Measurements from ENCODE around the gene ZNF385A. TPM values are rescaled to one million over a fixed set of nuclear protein-coding genes. Genes with fewer than 3 reads are reported as not detected.

ZNF385A gene
- total RNA-seq, 1 donor from 2014 or later: 11.6 TPM

DNA sequence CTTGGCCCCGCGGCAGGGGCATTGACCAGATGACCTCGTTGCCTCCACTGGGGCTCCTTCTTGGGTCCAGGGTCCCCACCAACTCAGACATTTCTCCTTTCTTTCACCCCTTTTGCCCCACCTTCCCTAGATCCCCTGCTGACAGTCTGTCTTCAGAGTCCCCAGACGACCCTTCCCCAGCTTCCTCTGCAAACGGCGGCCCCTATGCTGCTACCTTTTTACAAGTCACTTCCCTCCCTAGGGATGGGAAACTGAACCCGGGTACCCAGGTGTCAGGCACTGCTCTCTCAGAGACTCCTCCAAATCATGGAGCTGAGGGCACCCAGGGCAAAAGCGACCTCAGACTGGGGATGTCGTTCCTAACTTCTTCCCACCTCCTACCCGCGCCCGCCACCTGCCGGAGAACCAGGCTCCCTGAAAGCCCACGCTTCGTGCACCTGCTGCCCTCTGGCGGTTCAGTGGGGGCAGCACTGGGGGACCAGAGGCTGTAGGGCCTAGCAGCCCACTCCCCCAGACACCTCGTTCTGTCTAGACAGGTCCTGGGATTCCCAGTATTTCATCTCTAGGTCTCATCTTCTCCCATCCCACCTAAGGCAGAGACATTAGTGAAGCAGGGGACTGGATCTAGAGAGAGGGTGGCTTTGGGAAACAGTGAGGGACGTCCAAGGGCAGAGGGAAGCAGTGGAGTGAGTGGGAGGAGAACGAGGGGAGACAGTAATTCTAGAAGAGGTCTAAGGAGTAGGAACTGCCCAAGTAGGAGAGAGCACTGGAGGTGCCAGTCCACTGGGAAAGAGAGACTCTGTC lies 4.9 kb downstream of the ZNF385A start:
- peak; percentile 83 for ATAC-seq
- intact Hi-C loops (cut with DNase I): loop anchor here (1.0 kb wide), 1 partner anchor 11 kb away; no protein-coding TSS in a partner anchor

DNA sequence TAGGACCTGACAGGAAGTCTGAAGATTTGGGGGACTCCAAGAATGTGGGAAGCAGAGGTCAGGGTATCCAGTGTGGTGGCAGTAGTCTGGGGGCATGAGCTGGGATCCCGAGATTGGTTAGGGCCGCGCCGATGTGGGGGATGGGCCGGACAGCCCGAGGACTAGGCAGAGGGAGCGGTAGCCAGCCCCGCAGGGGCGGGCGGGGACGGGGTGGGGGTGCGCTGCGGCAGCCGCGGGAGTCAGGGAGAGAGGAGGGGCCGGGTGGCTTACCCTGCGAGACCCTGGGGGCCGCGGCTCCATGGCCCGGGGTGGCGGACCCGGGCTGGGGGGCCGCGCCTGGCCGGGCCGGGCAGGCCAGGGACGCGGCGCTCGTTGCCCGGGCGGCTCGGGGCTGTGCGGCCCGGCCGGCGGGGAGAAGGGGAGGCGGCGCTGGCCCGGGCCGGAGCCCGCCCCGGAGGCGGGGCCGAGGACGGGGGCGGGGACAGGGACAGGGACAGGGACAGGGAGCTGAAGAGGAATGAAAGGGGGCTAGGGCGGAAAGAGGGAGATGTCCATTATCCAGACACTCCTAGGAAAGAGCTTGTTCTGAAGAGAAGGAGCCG lies 5.6 kb downstream of the ZNF385A start:
- DNase-seq (ENCODE audit: missing footprints): no peak
- peak; percentile 88 for ATAC-seq
- intact Hi-C loops (cut with DNase I): loop anchor here (1.0 kb wide), 1 partner anchor 11 kb away; no protein-coding TSS in a partner anchor

More for the DNA sequence above, 4.9 kb downstream of the ZNF385A start:
- DNase-seq (ENCODE audit: missing footprints): peak; percentile 95

DNA sequence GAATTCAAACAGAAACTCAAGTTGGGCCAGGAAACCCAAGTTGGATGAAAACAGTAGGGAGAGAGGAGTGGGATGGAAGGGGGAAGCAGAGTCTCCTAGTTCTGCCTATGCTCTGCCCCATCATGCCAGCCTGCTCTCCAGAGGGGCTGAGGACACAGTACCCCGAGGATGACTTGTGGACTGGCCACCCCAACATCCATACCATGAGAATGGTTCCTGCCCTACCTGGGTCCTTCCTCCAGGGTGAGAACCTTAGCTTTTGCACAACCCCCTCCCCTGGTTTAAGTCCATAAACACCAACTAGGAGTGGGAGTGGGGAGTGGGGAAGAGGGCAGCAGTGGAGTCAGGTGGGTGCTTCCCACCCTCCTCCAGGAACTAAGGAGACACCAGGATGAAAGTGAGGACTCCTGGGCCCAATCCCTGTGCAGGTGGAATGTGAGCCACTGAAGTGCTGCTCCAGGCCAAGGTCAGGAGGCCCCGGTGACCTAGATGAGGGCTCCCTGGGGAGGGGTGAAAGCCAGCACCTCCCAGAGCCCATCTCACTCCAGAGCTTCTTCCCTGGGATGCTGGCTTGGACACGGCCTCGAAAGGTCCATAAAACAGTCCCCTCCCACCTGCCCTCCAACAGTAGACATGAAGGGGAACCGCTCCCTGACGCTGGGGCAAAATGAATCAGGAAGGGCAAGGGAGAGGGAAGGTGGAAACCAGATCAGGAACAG lies 6.6 kb downstream of the ZNF385A start:
- no peak for DNase-seq (ENCODE audit: missing footprints)
- intact Hi-C loops (cut with DNase I): no loop called here
- ATAC-seq: no peak

DNA sequence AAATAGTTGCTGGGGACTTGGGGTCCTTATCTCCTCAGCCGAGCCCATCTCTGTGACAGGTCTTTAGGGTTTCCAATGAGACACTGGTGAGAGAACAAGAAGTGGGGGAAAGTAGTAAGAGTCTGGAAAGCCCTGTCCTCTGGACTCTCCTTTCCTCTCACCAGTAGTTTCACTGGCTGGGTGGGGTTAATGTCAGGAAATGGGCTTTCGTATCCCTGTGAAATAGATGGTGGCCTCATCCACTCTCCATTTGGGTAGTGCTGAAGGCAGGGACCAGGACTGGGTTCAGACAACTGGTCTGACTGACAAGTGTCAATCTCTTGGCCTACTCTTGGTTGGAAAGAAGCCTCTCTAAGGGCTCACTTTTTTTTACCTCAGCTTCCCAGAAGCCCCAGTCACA lies 7.5 kb downstream of the ZNF385A start:
- no peak for ATAC-seq
- DNase-seq (ENCODE audit: missing footprints): no peak
- intact Hi-C loops (cut with DNase I): no loop called here

DNA sequence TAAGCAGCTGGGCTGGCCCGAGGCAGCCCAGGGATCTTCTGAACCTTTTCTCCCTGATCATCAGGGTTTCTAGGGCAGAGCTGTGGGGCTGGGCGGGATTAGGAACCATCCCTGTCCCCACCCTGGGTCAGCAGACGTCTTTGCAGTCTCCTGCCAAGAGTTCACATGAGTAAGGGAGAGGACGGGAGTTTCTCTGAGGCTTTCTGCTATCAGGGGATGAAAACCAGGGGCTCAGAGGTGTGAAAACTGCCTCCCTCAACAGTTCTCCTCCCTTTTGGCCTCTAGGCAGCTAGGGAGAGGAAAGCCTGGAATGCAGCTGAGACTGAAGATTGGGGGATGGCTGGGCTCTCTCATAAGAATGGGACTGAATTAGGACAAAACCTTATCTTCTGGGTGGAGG lies 7.9 kb downstream of the ZNF385A start:
- intact Hi-C loops (cut with DNase I): no loop called here
- ATAC-seq (peak; percentile 22), DNase-seq (ENCODE audit: missing footprints) (no peak)

DNA sequence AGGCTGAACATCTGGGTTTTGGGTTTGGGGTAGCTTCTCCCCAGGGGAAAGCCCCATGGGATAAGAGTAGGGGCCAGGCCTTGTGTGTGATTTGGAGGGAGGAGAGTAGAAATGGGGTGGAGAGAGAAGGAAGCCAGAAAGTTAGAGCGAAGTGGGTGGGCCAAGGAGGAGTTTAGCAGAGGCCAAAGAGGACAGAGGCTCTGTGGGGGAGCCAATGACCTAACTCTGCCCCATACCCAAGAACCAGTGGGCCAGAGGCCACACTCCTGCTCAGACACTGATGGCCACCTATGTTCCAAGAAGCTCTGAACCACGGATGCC lies 9.3 kb downstream of the ZNF385A start:
- ATAC-seq: no peak
- intact Hi-C loops (cut with DNase I): no loop called here

DNA sequence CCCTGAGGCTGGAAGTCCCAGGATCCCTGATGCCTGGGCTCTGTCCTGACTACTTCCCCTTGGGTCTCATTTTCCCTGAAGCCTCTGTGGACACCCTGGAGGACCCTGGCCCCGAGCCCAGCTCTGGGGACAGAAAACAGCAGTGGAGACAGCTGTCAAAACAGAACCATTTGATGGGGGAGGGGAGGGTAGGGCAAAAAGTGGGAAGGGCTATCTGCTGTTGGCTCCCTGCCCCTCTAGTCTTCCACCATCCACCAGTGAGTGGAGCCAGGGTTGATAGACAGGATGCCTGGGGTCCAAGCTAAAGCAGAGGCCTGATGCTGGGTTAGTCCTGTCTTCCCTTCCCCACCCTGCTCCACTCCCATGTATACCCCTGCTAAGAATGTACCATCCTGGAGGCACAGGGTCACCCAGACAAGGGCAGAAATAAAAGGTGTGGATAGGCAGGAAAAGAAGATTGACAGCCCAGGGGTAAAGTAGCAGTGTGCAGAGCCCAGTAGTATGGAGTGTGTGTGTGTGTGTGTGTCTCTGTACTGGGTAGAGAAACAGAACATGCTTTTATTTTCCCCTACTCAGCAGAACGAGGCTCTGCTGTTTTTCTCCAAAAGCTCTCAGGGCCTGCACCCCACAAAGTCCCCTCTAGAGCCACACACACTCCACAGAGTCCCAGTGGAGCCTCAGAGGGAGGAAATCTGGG lies 9.8 kb downstream of the ZNF385A start:
- intact Hi-C loops (cut with DNase I): no loop called here
- DNase-seq (ENCODE audit: missing footprints) (no peak), ATAC-seq (no peak)

More for the DNA sequence above, 9.3 kb downstream of the ZNF385A start:
- no peak for DNase-seq (ENCODE audit: missing footprints)

DNA sequence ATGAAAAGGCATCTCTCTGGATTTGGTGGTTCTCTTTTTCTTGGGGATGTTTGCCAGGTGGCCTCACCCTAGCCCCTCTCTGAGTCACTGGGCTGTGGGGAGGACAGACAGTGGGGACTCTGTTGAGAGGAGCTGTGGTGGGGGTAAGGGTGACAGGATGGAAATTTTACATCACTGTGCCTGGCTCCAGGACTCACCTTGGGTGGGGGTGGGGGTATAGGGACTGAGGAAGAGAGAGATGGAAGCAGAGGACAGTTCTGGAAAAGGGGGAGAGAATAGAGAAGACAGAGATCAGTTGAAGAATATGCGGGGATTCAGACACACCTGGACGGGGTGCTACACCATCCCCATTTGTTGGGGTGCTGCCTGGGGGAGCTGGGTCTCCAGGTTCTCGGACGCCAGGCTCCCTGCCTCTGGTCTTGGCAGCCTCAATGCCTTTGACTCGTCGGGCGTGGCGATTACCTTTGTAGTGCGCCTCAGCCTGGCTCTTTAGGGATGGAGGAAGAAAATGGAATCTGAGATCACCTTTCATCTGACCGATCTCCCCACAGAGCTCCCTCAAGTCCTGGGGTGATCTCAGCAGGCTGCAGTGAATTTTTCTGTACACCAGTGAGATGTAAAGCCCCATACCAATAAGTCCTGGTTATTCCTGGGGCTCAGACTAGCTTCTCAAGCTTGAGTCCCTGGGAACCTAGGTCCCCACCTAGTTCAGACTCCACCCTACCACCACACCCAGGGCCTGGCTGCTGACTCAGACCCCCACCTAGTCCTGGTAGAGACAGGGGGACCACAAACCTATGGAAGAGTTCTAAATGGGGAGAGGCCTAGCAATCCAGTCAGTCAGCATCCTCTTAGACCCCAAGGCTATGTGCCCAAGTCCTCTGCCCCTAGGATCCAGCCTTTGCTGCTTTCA lies 10.6 kb downstream of the ZNF385A start:
- DNase-seq (ENCODE audit: missing footprints) (no peak), ATAC-seq (no peak)
- intact Hi-C loops (cut with DNase I): no loop called here

DNA sequence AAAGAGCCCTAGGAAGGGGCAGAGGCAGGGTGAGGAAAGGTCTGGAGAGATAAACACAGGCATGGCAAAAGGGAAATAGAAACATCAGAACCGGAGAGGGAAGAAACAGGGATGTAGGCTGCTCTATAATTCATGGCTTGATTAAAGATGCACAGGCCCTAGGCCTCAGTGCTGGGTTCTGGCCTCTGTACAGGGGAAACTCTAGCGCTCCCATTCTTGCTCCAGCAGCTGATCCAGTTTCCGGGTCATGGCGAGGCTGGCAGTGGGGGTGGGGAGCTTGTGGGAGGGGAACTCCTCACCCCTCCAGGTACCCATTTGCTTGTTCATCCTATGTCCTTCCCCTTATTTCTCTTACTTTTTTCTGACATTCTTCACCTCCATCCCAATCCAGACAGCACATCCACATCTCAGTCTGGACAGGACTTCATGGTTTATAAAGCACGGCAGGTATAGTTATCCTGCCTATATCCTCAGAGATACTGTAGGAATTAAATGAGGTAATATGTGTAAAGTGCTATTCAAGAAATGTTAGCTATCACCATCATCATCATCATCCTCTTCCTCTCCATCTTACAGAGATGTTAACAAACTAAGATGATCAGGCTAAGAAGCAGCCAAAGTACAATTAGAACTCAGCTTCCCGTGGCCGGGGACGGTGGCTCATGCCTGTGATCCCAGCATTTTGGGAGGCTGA lies 12.3 kb downstream of the ZNF385A start:
- intact Hi-C loops (cut with DNase I): no loop called here
- no peak for DNase-seq (ENCODE audit: missing footprints)

DNA sequence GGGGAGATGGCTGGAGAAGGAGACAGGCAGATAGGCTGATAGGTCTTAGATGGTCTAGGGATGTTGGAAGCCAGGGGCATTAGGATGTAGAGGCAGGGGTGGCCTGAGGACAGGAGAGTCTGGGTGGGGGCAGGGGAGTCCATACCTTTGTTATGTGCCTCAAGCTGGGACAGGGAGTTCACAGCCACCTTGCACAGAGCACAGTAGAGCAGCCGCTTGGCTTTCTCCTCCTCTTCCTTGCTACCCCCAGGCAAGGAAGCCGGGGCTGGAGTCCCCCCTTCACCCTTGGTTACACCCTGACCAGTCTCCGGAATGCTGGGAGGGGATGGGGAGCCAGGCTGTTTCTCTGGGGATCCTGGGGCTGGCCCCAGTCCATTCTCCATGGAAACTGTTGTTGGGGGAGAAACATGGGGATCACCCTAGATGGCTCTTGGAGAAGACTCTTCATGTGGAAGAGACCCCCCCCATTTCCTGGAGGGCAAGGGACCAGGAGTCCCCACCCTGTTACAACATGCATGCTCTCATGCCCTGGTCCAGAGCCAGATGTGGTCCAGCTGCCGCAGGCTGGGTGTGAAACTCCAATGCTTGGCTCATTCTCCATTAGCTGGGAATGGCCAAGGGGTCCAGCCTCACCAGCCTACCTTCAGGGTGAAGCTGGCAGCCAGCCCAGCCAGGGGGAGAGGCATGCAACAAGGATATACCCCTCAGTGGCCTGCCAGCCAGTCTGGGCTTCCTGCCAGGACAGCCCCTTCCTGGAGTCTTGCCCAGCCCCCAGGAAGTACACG lies 13.0 kb downstream of the ZNF385A start:
- DNase-seq (ENCODE audit: missing footprints): peak; percentile 82
- peak; percentile 30 for ATAC-seq
- intact Hi-C loops (cut with DNase I): no loop called here

More for the DNA sequence above, 12.3 kb downstream of the ZNF385A start:
- no peak for ATAC-seq

DNA sequence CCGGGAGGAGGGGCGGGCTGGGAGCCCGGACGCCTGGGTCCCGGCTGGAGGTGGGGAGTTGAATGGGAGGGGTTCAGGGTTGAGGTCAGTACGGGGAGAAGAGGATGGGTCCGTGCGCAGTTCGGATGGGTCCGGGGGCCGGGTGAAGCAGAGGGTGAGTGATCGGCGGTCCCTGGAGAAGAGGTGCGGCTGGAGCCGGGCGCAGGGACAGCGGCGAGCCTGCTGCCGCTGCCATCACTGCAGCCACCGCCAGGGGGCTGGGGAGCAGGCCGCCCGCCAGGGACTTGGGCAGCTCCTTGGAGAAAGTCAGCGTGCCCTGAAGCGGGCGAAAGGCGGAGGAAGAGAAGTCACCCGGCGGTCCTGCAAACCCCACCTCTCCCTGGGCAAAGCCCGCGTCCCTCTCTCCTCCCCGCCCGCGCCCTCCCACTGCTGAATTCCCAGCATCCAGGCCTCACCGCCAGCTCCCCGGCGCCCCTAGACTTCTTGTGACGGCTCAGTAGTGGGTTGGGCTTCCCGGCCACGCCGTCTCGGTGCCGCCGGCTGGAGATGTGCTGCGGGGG lies 14.3 kb downstream of the ZNF385A start:
- intact Hi-C loops (cut with DNase I): no loop called here
- peak; percentile 58 for ATAC-seq
- peak; percentile 88 for DNase-seq (ENCODE audit: missing footprints)

DNA sequence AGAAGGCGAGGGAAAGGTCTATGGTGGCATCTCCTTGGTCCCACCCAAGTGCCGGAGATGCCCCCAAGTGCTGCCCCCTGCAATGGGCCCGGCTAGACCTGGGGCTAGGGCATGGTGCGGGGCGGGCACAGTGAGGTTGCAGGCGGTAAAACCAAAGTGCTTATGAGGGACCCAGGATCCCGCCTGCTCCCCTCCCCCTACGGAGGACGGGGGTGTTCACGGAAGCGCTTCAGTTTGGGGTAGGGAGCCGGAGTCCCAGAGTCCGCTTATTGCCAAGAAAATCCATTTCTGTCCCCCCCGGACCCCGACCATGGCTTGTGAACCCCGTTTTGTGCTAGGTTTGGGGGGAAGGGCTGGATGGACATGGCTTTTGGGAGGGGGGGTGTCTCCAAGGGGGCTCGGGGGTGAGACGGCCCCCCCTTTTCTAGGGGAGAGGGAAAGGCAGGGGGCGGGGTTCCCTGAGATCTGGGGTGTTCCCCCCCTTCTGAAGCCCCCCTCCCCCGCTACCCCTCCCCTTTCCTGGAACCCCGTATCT lies 14.9 kb downstream of the ZNF385A start:
- DNase-seq (ENCODE audit: missing footprints) (no peak), ATAC-seq (no peak)
- intact Hi-C loops (cut with DNase I): loop anchor here (5.0 to 10.0 kb wide), 2 partner anchors 87 to 365 kb away; partner anchors contain the start of genes CBX5, HNRNPA1, HOXC8 and HOXC9

DNA sequence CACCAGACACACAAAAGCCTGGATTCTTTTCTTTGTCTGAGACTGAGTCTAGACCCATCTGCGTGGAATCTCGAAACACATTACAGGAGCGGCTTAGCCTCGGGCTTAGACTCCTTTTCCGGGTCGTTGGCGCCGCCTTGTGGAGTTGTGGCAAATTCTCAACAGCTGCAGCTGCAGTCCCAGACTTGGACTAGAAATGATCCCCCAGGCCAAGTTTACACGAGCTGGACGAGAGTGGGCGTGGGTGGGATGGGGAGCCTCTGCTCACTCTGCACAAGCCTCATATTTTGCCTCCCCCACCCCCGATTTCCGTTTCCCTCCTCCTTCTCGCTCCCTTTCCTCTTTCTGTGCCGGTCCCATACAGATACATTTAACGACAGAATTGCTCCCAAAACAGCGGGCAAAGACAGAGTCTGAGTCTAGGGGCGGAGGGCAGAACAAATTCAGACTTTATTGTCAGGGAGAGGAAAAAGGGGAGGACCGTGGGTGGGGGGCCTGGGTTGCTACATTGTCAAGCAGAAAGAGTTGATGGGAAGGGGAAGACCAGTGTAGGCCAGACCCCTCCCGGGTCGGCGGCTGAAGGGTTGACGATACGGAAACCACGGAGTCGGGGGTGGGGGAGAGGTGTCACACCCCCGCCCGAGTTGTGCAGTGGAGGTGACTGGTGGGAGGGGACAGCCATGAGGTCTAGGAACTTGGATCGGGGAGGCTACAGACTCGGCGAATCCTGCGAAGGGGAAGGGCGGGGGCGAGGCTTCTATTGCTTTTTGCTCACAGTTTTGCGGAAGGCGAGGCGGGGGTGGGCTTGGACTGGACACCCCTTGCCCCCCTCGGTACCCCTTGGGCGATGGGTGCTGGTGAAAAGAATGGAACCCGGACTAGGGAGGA lies 15.6 kb downstream of the ZNF385A start:
- ATAC-seq (peak; percentile 62), DNase-seq (ENCODE audit: missing footprints) (peak; percentile 94)
- intact Hi-C loops (cut with DNase I): loop anchor here (1.0 to 10.0 kb wide), 3 partner anchors 10 to 364 kb away; partner anchors contain the start of genes CBX5, HNRNPA1, HOXC8 and HOXC9

DNA sequence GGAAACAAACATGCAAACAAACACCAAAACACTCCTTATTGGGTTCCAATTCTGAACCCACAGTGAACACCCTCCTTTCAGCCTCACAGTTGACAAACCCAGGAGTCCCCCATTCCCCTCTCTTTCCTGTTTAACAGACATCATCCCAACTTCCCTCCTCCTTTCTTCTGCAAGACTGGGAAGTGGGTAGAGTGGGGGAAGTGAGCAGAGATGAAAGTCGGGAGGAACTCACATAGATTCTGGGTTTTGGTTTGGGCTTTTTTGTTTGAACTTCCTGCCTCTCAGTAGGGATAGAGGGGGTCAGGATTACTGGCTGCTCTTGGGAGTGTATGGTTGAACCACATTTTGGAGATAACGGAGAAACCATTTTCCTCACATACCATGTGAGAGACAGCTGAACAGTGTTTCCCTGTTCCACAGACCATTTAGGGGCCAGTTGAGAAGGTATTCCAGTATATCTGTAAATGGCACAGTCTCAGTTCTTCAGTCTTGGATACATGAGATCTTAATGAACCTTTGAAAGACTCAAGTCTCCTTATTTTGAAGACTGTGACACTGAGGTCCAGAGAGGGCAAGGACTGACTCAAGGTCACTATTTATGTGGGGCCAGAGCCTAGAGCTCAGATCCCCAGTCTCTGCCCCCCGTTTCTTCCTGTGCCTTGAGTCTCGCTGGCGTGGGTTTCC lies 16.4 kb downstream of the ZNF385A start:
- no peak for ATAC-seq

More for the DNA sequence above, 16.4 kb downstream of the ZNF385A start:
- no peak for DNase-seq (ENCODE audit: missing footprints)
- intact Hi-C loops (cut with DNase I): loop anchor here (1.0 to 10.0 kb wide), 3 partner anchors 11 to 363 kb away; partner anchors contain the start of genes CBX5, HNRNPA1, HOXC8 and HOXC9
